Epithelial cell of proximal tubule (primary cell): ENCODE measurements around the gene PPFIA4. TPM values are rescaled to one million over a fixed set of nuclear protein-coding genes. Genes with fewer than 3 reads are reported as not detected.

Experiments
- DNase-seq: peaks from one replicate; pipeline ENCODE4 v3.0.0-alpha.2; 2011; ENCODE audit warnings: low read depth
- H3K4me3 ChIP-seq: 2 replicates; pipeline ENCODE4 v1.5.1; 2011; ENCODE audit warnings: low read depth, mild to moderate bottlenecking, low read length
- total RNA-seq: library from RNA; depleted of rRNA; stranded (reverse); fragments of >200 nt; gene quantifications from 2 replicates; pipeline ENCODE4 v1.2.3, GENCODE V29; 2015
- TF ChIP-seq, protein P1 (sequence below): conservative IDR thresholded peaks from 2 replicates; pipeline ENCODE4 v1.5.1; 2012; ENCODE audit warnings: low read depth, mild to moderate bottlenecking, low read length

The PPFIA4 gene
- total RNA-seq, 1 donor from 2014 or later, result 11.6 TPM

DNA sequence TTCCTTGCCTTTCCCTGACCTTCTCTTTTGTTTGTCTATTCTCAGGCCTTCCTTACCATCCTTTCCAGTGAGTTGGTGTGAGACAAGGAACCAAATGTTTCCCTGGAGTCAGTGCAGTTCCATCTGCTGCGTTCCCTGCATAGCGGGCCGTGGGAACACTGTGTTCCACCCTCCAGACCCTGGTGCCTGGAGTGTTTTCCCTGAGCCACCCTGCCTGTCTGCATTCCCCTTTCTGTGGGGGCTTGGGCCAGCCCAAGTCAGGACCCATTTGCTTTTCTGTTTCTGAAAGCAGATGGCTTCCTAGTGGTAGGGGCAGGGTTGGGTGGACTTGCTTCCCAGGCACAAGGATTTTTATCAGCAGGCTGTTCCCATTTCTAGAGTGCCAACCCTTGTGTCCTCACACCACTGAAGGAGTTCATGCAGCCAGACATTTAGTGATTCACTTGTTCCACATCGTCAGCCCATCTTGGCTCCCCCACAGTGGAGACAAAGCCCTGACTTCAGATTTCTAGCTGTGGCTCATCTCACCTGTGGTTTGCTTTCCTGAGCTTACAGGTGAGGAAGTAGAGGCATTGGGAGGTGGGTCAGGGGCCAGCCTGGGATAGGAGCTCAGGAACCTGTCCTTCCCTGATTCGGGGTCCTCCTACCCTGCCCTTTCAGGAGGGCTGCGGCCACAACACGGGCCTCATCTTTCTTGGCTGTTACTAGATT lies 73.7 kb downstream of the PPFIA4 start:
- DNase-seq, result no peak
- H3K4me3 ChIP-seq, result no peak overlapping the region
- TF ChIP-seq, protein P1, sequence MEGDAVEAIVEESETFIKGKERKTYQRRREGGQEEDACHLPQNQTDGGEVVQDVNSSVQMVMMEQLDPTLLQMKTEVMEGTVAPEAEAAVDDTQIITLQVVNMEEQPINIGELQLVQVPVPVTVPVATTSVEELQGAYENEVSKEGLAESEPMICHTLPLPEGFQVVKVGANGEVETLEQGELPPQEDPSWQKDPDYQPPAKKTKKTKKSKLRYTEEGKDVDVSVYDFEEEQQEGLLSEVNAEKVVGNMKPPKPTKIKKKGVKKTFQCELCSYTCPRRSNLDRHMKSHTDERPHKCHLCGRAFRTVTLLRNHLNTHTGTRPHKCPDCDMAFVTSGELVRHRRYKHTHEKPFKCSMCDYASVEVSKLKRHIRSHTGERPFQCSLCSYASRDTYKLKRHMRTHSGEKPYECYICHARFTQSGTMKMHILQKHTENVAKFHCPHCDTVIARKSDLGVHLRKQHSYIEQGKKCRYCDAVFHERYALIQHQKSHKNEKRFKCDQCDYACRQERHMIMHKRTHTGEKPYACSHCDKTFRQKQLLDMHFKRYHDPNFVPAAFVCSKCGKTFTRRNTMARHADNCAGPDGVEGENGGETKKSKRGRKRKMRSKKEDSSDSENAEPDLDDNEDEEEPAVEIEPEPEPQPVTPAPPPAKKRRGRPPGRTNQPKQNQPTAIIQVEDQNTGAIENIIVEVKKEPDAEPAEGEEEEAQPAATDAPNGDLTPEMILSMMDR, result no peak

DNA sequence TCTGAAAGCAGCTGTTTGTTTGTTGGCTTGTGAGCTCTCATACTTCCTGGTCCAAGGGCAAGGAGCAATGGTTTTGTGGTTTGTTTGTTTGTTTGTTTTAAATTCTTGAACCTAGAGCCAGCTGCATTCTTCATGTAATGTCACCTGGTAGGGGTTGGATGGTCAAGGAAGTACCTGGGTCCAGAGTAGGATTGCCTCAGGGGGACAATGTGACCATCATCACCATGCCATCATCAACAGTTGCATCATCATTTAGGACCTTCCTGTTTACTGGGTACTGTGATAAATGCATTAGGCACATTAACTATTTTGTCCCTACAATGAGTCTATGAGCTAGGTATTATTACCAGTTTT lies 74.2 kb downstream of the PPFIA4 start:
- TF ChIP-seq, protein P1, result no peak
- no peak overlapping the region for H3K4me3 ChIP-seq
- DNase-seq, result no peak

DNA sequence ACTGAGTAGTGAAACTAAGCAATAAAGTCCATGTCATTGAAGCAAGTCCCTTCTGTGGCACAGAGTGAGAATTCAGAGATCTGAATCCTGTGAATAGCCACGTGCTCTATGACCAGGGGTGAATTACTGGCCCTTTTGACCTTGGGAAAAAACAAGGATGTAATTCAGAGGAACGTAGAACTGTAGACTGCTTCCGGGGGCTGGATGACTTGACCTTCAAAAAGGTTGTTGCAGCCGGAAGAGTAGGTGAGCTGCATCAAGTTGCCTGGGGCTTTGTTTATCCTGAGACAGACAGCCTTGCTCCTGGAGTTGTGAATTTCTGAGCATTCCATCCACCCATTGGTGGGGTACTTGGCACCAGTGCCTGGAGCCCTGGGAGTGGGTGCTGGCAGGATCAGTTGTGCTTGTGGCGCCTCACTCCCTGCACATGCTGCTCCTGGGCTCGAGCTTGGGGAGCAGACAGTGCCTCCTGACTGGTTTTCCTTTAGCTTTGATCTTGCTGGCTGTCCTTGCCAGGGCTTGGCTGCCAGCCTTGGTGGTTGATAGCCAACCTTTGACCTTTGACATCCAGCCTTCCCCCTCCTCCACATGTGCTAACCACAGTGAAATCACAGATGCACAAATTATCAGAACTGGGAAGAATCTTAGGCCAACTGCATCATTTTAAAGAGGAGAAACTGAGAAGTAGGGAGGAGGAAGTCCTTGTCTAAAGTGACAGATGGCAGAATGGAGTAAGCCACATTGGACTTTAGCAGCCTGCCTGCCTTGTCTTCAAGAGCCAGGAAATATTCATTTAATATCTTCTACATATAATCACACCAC lies 75.7 kb downstream of the PPFIA4 start:
- H3K4me3 ChIP-seq, result no peak overlapping the region
- TF ChIP-seq, protein P1, result no peak
- DNase-seq, result no peak

DNA sequence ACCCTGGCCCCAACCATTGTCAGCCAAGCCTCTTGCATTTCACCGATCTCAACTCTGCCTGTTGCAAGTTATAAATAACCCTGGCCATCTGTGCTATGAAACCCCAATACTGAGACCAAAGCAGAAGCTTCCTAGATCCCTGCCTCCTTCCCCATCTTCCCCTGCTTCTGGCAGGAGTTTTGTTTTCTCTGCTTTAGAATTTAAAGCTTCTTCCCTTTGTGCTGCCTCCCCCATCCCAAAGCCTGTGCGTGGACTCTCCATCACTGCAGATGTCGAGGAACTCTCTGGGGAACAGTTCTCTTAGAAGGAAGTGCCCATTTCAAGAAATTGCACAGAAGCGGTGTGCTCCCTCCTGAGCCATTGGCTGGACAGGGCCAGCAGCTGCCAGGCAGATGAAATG lies 76.9 kb downstream of the PPFIA4 start:
- no peak overlapping the region for H3K4me3 ChIP-seq
- TF ChIP-seq, protein P1, result no peak
- no peak for DNase-seq

DNA sequence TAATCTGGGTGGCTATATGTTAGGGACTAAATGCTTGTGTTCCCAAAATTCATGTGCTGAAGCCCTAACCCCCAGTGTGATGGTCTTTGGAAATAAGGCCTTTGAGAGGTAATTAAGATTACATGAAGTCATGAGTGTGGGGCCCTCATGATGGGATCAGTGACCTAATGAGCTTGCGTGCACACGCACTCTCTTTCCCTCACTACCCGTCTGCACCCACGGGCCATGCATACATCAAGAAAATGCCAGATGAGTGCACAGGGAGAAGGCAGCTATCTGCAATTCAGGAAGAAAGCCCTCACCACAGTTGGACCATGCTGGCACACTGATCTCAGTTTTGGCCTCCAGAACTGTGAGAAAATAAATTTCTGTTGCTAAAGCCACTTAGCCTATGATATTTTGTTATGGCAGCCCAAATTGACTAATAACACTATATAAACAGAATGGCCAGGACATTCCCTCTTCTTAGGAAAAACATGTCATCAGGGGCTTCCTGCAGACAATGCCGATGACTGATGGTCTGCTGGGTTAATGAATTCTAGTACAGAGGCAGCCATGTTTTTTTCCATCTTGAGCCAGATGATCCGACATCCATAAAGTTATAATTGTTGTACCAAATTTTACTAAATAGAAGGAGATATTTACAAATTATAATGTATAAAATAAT lies 77.7 kb downstream of the PPFIA4 start:
- TF ChIP-seq, protein P1, result no peak
- DNase-seq, result no peak
- H3K4me3 ChIP-seq, result no peak overlapping the region

DNA sequence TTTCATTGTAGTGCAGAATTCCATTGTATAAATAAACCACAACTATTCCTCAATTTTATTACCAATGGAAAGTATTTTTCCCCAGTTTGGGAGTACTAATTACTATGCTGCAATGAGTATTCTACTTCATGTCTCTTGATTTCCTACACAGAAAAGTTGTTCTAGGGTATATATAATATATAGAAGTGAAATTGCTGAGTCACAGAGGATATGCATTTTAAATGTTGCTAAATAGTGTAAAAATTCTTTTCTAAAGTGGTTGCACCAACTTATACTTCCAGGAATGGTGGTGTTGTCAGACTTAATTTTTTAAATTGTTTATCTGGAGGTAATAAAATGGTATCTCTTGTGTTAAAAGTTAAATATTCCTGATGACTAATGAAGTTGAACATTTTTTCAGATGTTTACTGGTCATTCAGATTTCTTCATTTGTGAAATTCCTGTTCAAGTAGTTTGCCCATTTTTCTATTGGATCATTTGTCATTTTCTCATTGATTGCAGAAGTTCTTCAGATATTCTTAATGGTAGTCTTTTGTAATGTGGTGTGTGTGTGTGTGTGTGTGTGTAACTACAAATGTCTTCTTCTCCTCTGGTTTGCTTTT lies 78.6 kb downstream of the PPFIA4 start:
- no peak for DNase-seq
- TF ChIP-seq, protein P1, result no peak
- H3K4me3 ChIP-seq, result no peak overlapping the region
